HG02759 (cell line): ENCODE results near the gene LIG3.
"Not testable (repeated sequence)": the region's sequence is repeated elsewhere in the genome, so short reads cannot be mapped to it uniquely, and the experiment has no call there.

Source experiments
- ATAC-seq: cut with Tn5 transposase; IDR thresholded peaks from one replicate; pipeline ENCODE4 v1.9.1; 2021; ENCODE audit warnings: mild to moderate bottlenecking, moderate library complexity; ENCODE audit not compliant: unreplicated experiment

Gene LIG3

DNA sequence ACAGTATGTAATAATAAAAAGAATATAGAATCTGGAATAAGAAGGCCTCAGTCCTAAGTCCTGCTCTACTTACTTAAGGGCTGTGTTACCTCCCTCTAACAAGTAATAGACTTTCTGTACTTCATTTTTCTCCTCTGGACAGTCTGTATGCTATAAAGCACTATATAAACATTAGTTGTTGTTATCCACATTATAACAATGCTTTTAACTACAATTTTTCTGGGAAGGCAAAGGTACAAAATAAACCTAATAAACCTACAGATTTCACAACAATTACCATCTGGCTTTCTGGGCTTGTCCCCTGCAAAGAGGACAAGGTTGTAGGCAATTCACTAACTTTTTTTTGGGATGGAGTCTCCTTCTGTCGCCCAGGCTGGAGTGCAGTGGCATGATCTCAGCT is 50.5 kb downstream of the LIG3 start:
- ATAC-seq, result no peak

DNA sequence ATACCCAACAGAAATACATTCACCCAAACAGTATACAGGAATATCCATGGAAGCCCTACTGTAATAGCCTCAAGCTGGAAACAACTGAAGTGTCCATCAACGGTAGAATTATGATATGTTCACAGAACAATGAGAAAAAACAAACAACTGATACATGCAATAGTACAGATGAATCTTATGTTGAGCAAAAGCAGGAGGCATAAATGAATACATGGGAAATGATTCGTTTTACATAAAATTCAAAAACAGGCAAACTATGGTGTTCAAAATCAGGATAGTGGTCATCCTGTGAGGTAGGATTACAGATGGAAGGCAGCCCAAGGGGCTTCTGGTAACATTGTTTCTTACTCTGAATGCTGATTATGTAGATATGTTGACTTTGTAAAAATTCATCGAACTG is 58.1 kb downstream of the LIG3 start:
- no peak for ATAC-seq

DNA sequence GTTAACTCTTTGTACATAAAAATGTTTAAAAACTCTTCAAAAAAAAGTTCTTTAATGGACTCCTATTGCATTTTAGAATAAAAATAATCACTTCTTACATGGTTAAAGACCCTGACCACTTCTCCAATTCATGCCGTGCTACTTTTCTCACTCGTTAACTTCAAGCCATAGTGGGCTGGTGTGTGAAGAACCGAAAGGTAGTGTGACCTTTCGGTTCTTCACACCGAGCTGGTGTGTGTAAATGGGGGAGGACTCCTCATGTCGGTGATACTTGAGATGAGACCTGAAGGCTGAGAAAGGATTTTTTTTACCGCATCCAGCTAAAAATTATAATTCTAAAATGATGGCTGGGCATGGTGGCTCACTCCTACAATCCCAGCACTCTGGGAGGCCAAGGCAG is 61.1 kb downstream of the LIG3 start:
- ATAC-seq, result no peak

DNA sequence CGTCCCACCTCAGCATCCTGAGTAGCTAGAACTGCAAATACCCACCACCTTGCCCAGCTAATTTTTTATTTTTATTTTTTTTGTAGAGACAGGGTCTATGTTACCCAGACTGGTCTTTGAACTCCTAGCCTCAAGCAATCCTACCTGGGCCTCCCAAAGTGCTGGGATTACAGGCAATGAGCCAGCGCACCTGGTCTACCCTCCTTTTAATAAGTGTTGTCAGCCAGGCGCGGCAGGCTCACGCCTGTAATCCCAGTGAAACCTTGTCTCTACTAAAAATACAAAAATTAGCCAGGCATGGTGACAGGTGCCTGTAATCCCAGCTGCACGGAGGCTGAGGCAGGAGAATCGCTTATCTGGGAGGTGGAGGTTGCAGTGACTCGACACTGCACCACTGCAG is 63.9 kb downstream of the LIG3 start:
- no peak for ATAC-seq

DNA sequence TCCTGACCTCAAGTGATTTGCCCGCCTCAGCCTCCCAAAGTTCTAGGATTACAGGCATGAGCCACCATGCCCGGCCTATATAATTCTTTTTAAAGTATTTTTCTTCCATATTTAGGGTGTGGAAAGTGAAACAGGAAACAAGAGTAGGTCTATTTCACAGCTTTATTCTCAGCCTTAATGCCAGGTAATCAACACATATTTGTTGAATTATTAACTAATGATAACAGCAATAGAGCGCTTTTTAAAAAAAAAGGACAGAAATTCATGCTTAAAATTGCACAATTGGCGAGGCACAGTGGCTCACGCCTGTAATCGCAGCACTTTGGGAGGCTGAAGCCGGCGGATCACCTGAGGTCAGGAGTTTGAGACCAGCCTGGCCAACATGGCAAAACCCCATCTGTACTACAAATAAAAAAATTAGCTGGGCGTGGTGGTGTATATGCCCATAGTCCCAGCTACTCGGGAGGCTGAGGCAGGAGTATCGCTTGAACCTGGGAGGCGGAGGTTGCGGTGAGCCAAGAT is 65.2 kb downstream of the LIG3 start:
- ATAC-seq, result not testable (repeated sequence)

DNA sequence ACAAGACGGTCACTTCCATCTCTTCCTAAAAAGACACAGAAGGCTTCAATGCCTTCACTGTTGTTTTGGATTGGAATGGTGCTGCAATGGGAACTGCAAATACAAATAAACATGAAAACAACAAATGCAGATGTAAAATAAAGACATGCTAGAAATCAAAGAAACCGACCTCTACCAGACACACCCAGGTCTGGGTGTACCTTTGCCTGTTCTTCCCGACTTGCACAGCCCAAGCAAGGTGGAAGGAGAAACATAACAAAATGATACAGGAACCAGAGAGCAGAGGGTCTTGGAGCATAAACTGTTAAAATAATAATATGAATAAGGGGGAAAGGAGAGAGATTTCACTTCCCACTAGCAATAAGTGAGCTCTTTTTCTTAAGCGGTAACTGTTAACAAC is 65.9 kb downstream of the LIG3 start:
- no peak for ATAC-seq

DNA sequence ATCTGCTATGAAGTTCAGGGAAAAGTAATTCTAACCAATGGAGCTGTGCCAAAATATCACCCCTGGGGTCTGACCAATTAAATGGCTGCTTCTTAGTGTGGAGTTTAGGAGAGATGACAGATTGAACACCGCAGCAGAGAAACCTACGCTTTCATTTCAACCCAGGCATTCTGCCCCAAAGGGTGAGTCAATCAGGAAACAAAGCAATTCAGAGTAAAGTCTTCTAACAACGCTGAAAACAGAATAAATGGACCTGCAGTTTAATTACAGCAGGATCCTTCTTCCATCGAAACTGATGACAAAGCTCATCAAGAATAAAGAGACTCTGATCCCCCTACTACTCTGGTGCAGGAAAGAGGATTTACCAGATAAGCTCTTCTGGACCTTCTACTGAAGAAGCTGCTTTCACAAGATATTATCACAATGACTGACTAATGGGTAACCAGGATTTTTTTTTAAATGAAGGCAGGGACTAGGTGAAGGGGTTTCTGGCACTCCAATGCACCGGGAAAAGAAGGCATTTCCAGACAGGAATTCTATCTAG is 66.5 kb downstream of the LIG3 start:
- ATAC-seq, result no peak

DNA sequence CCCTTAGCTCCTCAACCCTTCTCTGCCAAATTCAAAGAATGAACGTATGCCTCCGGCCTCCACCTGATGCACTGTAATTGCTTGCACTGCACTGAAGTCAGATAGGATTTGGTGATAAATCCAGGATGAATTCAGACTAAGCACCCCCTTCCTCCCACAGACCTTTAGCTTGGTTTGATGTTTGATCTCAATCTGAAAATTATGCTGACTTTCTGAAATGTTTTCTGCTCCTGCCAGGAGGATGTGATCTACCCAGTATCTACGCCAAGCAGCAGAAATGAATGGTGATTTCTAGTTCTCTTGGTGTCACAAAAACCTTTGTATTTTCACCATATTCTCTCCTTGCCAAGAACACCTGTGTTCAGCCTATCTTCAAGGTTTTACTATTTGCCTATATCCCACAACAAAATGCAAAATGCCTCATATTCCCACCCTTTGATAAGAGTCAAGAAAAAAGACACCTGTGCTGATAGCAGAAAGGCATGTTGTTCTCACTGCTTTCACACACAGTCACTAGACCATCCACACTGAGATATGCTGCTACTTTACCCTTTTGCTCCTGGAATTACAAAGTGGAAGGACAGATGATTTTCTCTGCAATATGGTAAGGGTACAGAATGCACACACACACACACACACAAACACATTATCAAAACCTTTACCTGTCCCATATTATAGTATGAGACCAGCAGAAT is 68.5 kb downstream of the LIG3 start:
- no peak for ATAC-seq

DNA sequence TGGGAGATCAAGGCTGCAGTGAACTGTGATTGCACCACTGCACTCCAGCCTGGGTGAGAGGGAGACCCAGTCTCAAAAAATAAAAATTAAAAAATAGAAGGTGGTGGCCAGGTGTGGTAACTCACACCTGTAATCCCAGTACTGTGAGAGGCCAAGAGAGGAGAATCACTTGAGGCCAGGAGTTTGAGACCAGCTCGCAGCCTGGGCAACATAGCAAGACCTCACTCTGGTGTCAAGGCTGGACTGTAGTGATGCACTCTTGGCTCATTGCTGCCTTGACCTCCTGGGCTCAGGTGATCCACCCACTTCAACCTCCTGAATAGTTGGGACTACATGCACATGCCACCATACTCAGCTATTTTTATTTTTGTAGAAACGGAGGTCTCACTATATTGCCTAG is 69.9 kb downstream of the LIG3 start:
- no peak for ATAC-seq

DNA sequence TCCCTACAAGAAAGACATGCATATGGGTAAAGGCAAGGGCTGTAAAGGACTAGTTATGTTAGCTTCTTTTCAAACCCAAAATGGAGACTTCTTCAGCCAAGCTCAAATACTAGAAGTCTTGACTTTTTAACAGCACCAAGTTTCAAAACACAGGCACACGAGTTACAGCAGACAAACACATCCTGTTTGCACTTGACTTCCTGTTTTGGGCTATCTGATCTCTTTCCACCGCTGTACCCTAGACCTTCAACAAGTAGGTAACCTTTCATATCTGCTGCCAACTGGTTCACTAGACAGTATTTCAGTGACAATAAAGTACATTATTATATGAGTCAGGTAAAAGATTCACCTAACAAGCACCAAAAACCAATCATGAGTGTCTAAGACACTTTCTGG is 70.9 kb downstream of the LIG3 start:
- ATAC-seq, result peak; percentile 61

DNA sequence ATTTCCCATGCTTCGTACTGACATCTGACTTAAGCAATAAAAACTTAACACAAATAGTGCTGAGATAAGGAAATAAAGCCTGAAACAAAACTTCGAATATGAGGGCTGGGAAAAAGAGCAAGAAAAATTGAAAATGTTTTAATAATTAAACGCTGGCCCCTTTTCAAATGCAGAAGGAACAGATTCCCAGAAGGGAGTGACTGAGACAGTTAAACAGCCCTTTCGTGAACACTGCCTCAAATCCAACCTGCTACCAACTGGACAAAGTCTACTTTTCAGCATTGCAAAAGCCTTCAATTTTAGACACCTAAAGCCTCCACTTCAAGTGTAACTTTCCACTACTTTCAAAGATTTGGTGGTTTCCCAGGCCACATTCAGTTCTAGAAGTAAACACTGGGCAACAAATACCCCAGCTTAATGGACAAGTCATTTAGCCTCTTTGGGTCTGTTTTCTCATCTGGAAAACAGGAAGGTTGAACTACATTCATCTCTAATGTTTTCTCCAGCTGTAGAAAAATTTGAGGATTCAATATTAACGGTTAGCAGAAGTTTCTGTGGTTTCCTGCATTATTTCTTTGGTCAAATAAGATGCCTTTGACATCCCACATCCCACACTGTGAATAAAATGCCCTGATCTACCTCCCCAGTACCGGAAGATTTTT is 71.4 kb downstream of the LIG3 start:
- peak; percentile 44 for ATAC-seq

DNA sequence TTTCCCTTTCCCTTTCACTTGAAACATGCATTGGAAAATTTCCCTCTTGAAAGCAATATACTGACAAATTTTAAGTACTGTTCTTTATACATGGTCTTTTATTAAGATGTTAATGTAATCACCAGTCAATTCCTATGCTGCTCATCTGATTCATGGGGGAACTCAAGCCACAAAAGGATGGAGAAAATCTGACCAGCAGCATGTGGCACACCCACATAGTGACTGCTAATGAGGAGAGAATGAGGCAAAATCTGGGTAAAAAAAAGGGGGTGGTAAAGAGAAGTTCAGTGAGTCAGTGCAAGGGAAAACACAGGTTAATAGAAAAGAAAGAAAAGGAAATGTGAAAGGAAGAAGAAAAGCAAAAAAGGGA is 71.9 kb downstream of the LIG3 start:
- ATAC-seq, result peak; percentile 11

DNA sequence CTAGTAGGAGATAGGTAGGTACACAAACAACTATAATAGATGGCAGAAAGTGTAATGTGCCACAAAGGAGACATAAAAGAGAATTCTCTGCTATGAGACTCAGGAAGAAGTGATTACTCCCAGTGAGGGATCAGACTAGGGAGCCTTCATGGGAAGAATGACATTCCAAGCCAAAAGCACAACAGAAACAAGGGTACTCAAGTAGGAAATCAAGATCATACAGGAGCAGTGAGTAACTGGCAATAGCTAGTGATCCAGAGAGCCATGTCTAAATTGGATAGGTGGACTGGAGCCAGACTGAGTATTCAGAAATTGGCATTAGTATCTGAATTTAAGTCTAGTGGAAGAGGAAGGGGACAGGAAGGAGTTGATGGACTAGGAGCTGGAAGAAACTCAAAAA is 72.5 kb downstream of the LIG3 start:
- no peak for ATAC-seq

DNA sequence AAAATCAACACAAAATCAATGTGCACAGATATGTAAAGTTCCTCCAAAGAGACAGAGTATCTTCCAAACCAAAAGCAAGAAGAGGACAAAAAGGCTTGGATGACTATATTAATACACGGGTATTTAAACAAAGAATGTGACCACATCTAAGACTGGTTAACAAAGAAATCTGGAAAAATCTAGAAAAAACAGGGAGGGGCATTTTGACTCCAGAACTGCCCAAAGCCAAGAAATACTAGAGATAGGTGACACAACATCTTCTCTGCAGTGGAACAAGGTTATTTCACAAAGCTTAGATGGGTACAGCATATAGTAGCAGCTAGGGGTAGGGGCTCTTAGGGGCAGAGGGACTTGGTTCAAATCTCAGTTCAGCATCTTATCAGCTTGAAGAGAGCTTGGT is 72.9 kb downstream of the LIG3 start:
- no peak for ATAC-seq

DNA sequence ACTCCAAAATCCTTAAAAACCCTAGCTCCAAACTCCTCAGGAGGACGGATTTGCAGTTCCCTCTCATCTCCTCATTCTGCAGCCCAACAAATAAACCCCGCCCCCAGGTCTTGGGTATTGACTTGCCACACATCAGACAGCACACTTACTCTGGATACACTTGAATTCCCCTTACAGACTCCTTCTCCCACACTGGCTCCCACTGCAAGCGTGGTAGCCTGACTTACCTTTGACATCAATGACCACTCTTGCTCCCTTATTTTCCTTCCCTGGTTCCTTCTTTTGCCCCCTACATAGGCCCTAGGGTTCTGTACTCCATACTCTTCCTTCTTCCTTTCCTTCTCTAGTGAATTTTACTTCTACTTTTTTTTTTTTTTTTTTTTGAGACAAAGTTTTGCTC is 75.7 kb downstream of the LIG3 start:
- no peak for ATAC-seq

DNA sequence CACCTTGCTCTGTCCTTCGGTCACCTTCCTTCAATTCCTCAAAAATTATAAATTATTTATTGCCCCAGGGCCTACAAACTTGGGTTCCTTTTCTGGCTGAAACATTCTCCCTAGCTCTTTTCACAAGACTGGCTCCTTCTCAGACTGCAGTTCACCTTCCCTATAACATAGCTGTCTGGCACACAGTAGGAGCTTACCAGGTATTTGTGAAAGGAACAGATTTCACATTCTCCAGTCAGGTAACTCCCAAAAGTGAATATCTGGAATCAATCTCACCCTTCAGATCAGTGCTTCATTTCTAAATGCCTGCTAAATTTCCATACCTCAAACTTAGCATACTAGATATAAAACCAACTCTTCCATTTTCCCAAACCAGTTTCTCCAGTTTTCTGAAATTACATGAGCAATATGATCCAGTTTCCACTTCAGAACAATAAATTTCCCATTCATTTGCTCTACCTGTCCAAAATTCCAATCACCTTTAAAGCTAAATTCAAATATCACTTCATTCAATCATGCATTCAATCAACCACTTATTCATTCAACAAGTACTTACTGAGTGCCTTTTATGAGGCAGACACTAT is 77.1 kb downstream of the LIG3 start:
- no peak for ATAC-seq
